Esophagus muscularis mucosa (tissue), 4 donors: ENCODE results near the gene TTBK1. TPM values are rescaled to one million over a fixed set of nuclear protein-coding genes. Genes with fewer than 3 reads are reported as not detected.

ENCODE experiments used
- DNase-seq: peaks from one replicate; pipeline ENCODE4 v3.0.0-alpha.2; 2017; ENCODE audit errors: extremely low spot score
- H3K27ac ChIP-seq, 4 donors: fragments of 200-600 bp; sonication (generic); replicated peaks in 1 of 4; 1 replicate in 3 of 4; 2 replicates in 1 of 4; pipeline ENCODE4 v1.5.1; 2016 to 2019; ENCODE audit warnings: mild to moderate bottlenecking in 1 of 4
- H3K27me3 ChIP-seq, 4 donors: fragments of 200-600 bp; sonication (generic); one replicate each; pipeline versions ENCODE4 v1.5.1 to v1.6.0; 2016 to 2019
- H3K36me3 ChIP-seq, 4 donors: fragments of 200-600 bp; sonication (generic); one replicate each; pipeline ENCODE4 v1.5.1; 2016 to 2019
- H3K4me1 ChIP-seq, 4 donors: fragments of 200-600 bp; sonication (generic); one replicate each; pipeline ENCODE4 v1.5.1; 2016 to 2019
- H3K4me3 ChIP-seq, 4 donors: fragments of 200-600 bp; sonication (generic); 1 replicate in 2 of 4; 2 replicates in 2 of 4; pipeline ENCODE4 v1.5.1; 2016 to 2019; ENCODE audit warnings: mild to moderate bottlenecking in 4 of 4, moderate library complexity in 1 of 4
- H3K9me3 ChIP-seq, 4 donors: fragments of 200-600 bp; sonication (generic); 1 replicate in 3 of 4; 2 replicates in 1 of 4; pipeline ENCODE4 v1.5.1; 2016 to 2019
- EP300 ChIP-seq: sonication (generic); formaldehyde crosslinking; IDR thresholded peaks from one replicate; pipeline ENCODE4 v1.6.1; 2017; ENCODE audit warnings: antibody characterized with exemption
- POLR2A ChIP-seq: fragments of 450-650 bp; IDR thresholded peaks from one replicate; pipeline ENCODE4 v1.6.1; 2017; ENCODE audit warnings: antibody characterized with exemption, moderate library complexity, mild to moderate bottlenecking, low read depth
- POLR2AphosphoS5 ChIP-seq, 2 donors: sonication (generic); formaldehyde crosslinking; IDR thresholded peaks; one replicate each; pipeline ENCODE4 v1.6.1; 2017; ENCODE audit warnings: antibody characterized with exemption in 2 of 2
- WGBS: methylation state at CpG from one replicate; pipeline ENCODE4 v1.1.5; 2018; 5-methylcytosine and 5-hydroxymethylcytosine counted together
- intact Hi-C: fragments of 100-400 bp; cut with DNase I; formaldehyde crosslinking; loops from one replicate; pipeline ENCODE4 v1.15.1; 2023
- total RNA-seq, 4 donors: library from RNA; depleted of rRNA; stranded (reverse); fragments of >200 nt; gene quantifications; one replicate each; pipeline versions ENCODE4 v1.1.0 to v1.2.1, GENCODE V29; 2016
- TF ChIP-seq, protein P1 (sequence below), 3 experiments: fragments of 200-600 bp in 2 of 3; fragments of 450-650 bp in 1 of 3; sonication (generic) in 2 of 3; IDR thresholded peaks; one replicate each; pipeline ENCODE4 v1.5.1; 2017 to 2019; ENCODE audit warnings: antibody characterized with exemption in 3 of 3, mild to moderate bottlenecking in 2 of 3, moderate library complexity in 1 of 3

TTBK1 gene
- total RNA-seq, 4 donors from 2014 or later = under 0.01 to 0.29 (median 0.03) TPM

DNA sequence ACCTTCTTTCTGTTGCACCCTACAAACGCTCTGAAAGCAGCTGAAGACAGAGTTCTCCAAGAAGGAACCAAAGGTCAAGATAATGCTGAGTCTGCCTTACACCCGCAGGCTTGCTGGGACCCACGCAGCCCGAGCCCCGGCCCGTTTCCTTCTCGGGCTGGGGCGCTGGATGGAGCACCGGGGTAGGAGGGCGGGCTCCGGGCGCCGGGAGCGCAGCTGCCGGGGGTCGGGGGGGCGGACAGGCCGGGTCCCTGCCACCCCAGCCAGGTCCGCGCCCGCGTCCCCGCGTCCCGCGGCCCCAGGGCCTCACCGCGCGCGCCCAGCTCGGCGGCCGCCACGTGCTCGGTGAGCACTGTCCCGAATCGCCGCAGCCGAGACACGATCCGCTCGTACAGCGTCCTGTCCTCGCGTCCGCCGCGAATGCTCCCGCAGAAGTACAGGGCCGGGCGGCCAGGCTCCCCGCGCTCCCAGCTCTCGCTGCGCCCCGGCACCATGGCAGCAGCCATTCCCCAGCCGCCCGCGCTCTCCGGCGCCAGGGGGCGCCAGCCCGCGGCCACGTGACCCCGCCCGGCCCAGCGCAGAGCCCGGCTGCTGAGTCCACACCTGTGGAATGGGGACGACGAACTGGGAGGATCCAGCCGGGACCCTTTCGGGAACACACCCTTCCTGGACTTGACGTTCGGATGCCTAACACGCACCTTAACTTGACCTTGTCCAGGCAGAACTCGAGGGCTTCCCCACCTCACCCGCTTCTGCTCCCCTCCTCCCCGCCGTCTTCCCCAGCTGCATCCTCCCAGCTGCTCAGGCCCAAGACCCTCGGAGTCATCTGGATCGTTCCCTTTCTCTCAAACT lies 14.1 kb upstream of the TTBK1 start, which contains the start of gene DNPH1:
DNPH1 (minus strand) TSS at position 531 of the 852 bp plus-strand sequence; CDS start at position 506, 25 bp downstream.
- peak within 1 kb of the TSS; percentile 64 to 79 (median 72) for H3K27ac ChIP-seq
- no peaks in the 10 kb centered on the region for H3K27me3 ChIP-seq
- DNase-seq = no peak
- peak within 1 kb of the TSS; percentile 67 to 81 (median 71) for H3K4me3 ChIP-seq
- no peaks in the 10 kb centered on the region for H3K9me3 ChIP-seq
- intact Hi-C loops = no loop called here
- no peak for TF ChIP-seq EP300
- peak; percentile 33 to 57 for TF ChIP-seq POLR2AphosphoS5 (IDR thresholded peaks at IDR 0.05)
- TF ChIP-seq, protein P1, sequence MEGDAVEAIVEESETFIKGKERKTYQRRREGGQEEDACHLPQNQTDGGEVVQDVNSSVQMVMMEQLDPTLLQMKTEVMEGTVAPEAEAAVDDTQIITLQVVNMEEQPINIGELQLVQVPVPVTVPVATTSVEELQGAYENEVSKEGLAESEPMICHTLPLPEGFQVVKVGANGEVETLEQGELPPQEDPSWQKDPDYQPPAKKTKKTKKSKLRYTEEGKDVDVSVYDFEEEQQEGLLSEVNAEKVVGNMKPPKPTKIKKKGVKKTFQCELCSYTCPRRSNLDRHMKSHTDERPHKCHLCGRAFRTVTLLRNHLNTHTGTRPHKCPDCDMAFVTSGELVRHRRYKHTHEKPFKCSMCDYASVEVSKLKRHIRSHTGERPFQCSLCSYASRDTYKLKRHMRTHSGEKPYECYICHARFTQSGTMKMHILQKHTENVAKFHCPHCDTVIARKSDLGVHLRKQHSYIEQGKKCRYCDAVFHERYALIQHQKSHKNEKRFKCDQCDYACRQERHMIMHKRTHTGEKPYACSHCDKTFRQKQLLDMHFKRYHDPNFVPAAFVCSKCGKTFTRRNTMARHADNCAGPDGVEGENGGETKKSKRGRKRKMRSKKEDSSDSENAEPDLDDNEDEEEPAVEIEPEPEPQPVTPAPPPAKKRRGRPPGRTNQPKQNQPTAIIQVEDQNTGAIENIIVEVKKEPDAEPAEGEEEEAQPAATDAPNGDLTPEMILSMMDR (IDR thresholded peaks at IDR 0.05) = peak; percentile 89 to 99 (median 92)
- TF ChIP-seq POLR2A = no peak
- H3K36me3 ChIP-seq = peaks cover 0 to 17% (median 4%) of the 10 kb centered on the region in 4 donors
- H3K4me1 ChIP-seq = peaks cover 5 to 16% (median 14%) of the 10 kb centered on the region in 4 donors
- WGBS = 22% methylated on average over 10 of the region's 82 CpGs

DNA sequence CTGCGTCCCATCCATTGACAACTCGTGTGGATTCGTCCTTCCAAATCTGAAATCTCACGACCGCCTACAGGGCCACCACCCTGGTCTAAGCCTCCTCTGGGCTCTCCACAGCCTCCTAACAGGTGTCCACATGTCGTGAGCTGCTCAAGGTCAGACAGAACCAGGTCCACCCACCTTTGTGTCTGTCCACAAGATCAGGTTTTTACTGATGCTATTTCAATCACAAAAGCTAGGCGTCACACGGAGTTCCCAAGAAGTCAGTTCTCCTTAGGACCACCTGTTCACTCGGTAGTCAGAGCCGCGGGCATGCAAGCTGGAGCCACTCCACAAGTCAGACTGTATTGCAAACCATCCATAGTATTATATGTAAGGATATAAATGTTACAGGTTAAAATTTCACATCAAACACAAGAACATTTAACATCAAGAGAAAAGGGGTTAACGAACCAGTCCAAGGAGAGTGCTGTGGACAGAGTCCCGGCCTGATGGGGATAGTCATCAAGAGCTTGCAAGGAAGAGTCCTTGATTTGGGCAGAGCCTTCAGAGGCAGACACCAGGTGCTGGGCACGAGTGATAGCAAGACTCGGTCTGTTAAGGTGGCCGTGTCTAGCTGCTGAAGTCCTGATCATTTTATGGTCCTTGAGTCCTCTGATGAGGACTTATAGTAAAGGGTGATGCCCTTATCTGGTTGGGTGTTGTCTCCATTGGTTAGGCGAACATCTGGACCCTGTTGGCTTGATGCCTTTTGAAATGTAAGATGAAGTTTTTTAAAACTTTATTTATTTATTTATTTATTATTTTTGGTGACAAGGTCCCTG lies 13.3 kb upstream of the TTBK1 start:
- peak overlapping the region; percentile 64 to 79 (median 72) for H3K27ac ChIP-seq
- intact Hi-C loops = no loop called here

DNA sequence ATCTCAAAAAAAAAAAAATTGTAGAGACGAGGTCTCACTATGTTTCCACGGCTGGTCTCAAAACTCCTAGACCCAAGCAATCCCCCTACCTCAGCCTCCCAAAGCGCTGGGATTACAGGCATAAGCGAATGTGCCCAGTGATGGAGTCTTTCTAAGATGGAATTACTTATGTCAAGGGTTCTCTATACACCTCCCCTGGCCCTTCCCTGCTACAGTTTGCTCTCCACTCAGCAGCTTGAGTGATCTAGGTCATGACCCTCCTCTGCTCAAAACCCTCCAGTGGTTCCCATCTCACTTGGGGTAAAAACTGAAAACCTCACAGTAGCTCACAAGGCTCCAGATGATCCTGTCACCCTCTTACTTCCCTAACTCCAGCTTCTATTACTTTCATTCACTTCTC lies 12.2 kb upstream of the TTBK1 start:
- DNase-seq = no peak
- intact Hi-C loops = no loop called here
- TF ChIP-seq, protein P1 (IDR thresholded peaks at IDR 0.05) = no peak
- TF ChIP-seq POLR2A (no peak), POLR2AphosphoS5 (IDR thresholded peaks at IDR 0.05) (no peak), EP300 (no peak)
- 91% methylated on average over 4 of the region's 4 CpGs for WGBS
- no peaks in the 10 kb centered on the region for H3K27me3 ChIP-seq
- no peak overlapping the region for H3K27ac ChIP-seq
- H3K4me1 ChIP-seq = peaks cover 5 to 16% (median 14%) of the 10 kb centered on the region in 4 donors
- no peaks in the 10 kb centered on the region for H3K9me3 ChIP-seq
- H3K4me3 ChIP-seq = no peak overlapping the region
- H3K36me3 ChIP-seq = peaks cover 0 to 1% (median 0%) of the 10 kb centered on the region in 4 donors

More for the DNA sequence above, 13.3 kb upstream of the TTBK1 start:
- no peaks in the 10 kb centered on the region for H3K9me3 ChIP-seq
- H3K36me3 ChIP-seq = peaks cover 0 to 8% (median 0%) of the 10 kb centered on the region in 4 donors
- H3K4me3 ChIP-seq = peak overlapping the region; percentile 67 to 81 (median 71)
- TF ChIP-seq POLR2AphosphoS5 (IDR thresholded peaks at IDR 0.05) (no peak), EP300 (no peak), POLR2A (no peak)
- TF ChIP-seq, protein P1 (IDR thresholded peaks at IDR 0.05) = no peak
- no peak for DNase-seq
- H3K4me1 ChIP-seq = peaks cover 5 to 16% (median 14%) of the 10 kb centered on the region in 4 donors
- H3K27me3 ChIP-seq = no peaks in the 10 kb centered on the region
- 77% methylated on average over 15 of the region's 17 CpGs for WGBS

DNA sequence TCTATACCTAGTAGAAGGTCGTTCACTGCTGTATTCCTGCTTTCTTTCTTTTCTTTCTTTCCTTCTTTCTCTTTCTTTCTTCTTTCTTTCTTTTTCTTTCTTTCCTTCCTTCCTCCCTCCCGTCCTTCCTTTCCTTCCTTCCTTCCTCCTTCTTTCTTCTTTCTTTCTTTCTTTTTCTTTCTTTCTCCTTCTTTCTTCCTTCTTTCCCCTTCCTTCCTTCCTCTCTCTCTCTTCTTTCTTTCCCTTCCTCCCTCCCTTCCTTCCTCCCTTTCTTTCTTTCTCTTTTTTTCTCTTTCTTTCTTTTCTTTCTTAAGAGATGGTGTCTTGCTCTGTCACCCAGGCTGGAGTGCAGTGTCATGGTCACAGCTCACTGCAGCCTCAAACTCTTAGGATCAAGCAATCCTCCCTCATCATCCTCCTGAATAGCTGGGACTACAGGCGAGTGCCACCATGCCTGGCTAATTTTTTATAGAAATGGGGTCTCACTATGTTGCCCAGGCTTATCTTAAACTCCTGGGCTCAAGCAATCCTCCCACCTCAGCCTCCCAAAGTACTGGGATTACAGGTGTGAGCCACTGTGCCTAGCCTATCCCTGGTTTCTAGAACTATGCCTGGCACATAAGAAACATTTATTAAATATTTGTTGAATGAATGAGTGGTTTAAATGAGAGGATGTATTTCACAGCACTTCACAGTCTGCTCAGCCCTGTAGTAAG lies 11.4 kb upstream of the TTBK1 start:
- peaks cover 0 to 1% (median 0%) of the 10 kb centered on the region in 4 donors for H3K27me3 ChIP-seq
- no peaks in the 10 kb centered on the region for H3K9me3 ChIP-seq
- no peaks in the 10 kb centered on the region for H3K36me3 ChIP-seq
- DNase-seq = no peak
- TF ChIP-seq EP300 = no peak
- TF ChIP-seq POLR2AphosphoS5 (IDR thresholded peaks at IDR 0.05) = no peak
- no peak overlapping the region for H3K27ac ChIP-seq
- no peak overlapping the region for H3K4me3 ChIP-seq
- WGBS = 74% methylated on average over 3 of the region's 3 CpGs
- intact Hi-C loops = no loop called here
- H3K4me1 ChIP-seq = peaks cover 5 to 16% (median 14%) of the 10 kb centered on the region in 4 donors
